Neural progenitor cell (in vitro differentiated cells): ENCODE measurements around the gene RGCC.

ENCODE experiments used
- EZH2 ChIP-seq: fragments of 200-600 bp; sonication (generic); IDR thresholded peaks from 2 replicates; pipeline ENCODE4 v1.6.1; 2017; ENCODE audit warnings: antibody characterized with exemption, mild to moderate bottlenecking, moderate library complexity
- TF ChIP-seq, protein P1 (sequence below): fragments of 200-600 bp; sonication (generic); IDR thresholded peaks from 2 replicates; pipeline ENCODE4 v1.5.1; 2017; ENCODE audit warnings: antibody characterized with exemption, mild to moderate bottlenecking

DNA sequence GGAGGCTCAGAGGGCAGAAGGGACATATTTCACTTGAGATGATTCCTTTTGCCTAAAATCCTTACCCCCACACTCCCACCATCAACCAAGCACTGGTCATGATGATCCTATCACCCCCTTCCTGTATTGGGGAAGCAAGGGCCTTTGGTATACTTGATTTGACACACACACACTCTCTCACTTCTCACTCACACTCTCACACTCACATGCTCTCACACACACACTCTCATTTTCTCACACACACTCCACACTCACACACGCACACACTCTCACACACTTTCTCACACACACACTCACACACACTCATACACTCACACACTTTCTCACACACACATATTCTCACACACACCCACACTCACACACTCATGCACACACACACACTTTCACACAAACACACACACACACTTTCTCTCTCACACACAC is 8.6 kb downstream of the RGCC start:
- TF ChIP-seq, protein P1, sequence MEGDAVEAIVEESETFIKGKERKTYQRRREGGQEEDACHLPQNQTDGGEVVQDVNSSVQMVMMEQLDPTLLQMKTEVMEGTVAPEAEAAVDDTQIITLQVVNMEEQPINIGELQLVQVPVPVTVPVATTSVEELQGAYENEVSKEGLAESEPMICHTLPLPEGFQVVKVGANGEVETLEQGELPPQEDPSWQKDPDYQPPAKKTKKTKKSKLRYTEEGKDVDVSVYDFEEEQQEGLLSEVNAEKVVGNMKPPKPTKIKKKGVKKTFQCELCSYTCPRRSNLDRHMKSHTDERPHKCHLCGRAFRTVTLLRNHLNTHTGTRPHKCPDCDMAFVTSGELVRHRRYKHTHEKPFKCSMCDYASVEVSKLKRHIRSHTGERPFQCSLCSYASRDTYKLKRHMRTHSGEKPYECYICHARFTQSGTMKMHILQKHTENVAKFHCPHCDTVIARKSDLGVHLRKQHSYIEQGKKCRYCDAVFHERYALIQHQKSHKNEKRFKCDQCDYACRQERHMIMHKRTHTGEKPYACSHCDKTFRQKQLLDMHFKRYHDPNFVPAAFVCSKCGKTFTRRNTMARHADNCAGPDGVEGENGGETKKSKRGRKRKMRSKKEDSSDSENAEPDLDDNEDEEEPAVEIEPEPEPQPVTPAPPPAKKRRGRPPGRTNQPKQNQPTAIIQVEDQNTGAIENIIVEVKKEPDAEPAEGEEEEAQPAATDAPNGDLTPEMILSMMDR: no peak
- TF ChIP-seq EZH2: no peak
